Osteoblast (primary cell): ENCODE results near the gene CD70. TPM values are rescaled to one million over a fixed set of nuclear protein-coding genes. Genes with fewer than 3 reads are reported as not detected.
A peak's percentile ranks its signal among the peaks of the same experiment; 100 is the strongest.
"Not testable (repeated sequence)": the region's sequence is repeated elsewhere in the genome, so short reads cannot be mapped to it uniquely, and the experiment has no call there.

ENCODE experiments used
- DNase-seq: peaks from one replicate; pipeline ENCODE4 v3.0.0; 2011; ENCODE audit warnings: low spot score, mixed read lengths; ENCODE audit not compliant: insufficient read length; ENCODE audit errors: missing footprints
- H2AFZ ChIP-seq: 2 replicates; pipeline ENCODE4 v1.6.0; 2011; ENCODE audit warnings: mild to moderate bottlenecking, low read length
- H3K27ac ChIP-seq: 2 replicates; pipeline ENCODE4 v1.5.1; 2011; ENCODE audit warnings: mild to moderate bottlenecking, low read depth, low read length, moderate library complexity
- H3K27me3 ChIP-seq: 2 replicates; pipeline ENCODE4 v1.6.0; 2012; ENCODE audit warnings: mild to moderate bottlenecking, control low read depth, inconsistent platforms, low read length, moderate library complexity; ENCODE audit not compliant: insufficient read depth
- H3K36me3 ChIP-seq: 2 replicates; pipeline ENCODE4 v1.5.1; 2011; ENCODE audit warnings: mild to moderate bottlenecking, low read length, control low read depth, moderate library complexity; ENCODE audit not compliant: insufficient read depth
- H3K4me1 ChIP-seq: 2 replicates; pipeline ENCODE4 v1.5.1; 2011; ENCODE audit warnings: mild to moderate bottlenecking, low read length, control low read depth, moderate library complexity; ENCODE audit not compliant: insufficient read depth
- H3K4me2 ChIP-seq: 2 replicates; pipeline ENCODE4 v1.6.0; 2011; ENCODE audit warnings: mild to moderate bottlenecking, low read length; ENCODE audit not compliant: insufficient read depth
- H3K4me3 ChIP-seq: fragments of 200-600 bp; sonication (generic); 3 replicates; pipeline ENCODE4 v1.5.1; 2012; ENCODE audit warnings: mild to moderate bottlenecking, low read length, inconsistent platforms; ENCODE audit not compliant: insufficient read depth
- H3K79me2 ChIP-seq: 2 replicates; pipeline ENCODE4 v1.6.0; 2012; ENCODE audit warnings: mild to moderate bottlenecking, low read length, control low read depth, inconsistent platforms; ENCODE audit not compliant: insufficient read depth
- H3K9me3 ChIP-seq: 2 replicates; pipeline ENCODE4 v1.5.1; 2011; ENCODE audit warnings: low read depth, low read length, control low read depth
- H4K20me1 ChIP-seq: 2 replicates; pipeline ENCODE4 v1.6.0; 2012; ENCODE audit warnings: mild to moderate bottlenecking, low read length, control low read depth; ENCODE audit not compliant: insufficient read depth
- total RNA-seq: library from RNA; depleted of rRNA; stranded (reverse); fragments of >200 nt; gene quantifications from 2 replicates; pipeline ENCODE4 v1.2.3, GENCODE V29; 2012
- TF ChIP-seq, protein P1 (sequence below): IDR thresholded peaks from 2 replicates; pipeline ENCODE4 v1.5.1; 2011; ENCODE audit warnings: mild to moderate bottlenecking, low read depth, low read length, moderate library complexity; ENCODE audit errors: extremely low read depth

The CD70 gene
- total RNA-seq, 1 donor = not detected

DNA sequence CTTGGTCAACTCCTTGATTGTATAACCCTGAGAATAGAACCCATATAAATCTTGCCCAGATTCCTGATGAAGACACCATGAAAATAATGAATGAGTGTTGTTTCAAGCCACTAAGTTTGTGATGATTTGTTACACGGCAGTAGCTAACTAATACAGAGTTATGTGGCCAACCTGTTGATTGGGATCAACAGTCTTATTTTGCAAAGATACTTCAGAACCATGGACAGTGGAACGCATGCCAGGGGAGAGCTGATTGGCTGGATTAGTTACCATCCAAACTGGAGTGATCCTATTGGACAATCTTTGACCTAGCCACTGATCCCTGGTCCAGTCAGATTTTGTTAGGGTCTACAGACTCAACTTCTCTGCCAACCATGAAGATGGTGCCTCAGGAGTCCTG lies 26.6 kb downstream of the CD70 start:
- Histone ChIP-seq H3K4me3 (no peak overlapping the region), H3K27ac (no peak overlapping the region), H3K4me2 (no peak overlapping the region), H4K20me1 (no peaks in the 10 kb centered on the region), H3K79me2 (no peaks in the 10 kb centered on the region), H3K27me3 (peaks cover 10% of the 10 kb centered on the region), H3K4me1 (no peaks in the 10 kb centered on the region), H2AFZ (no peak overlapping the region), H3K36me3 (no peaks in the 10 kb centered on the region), H3K9me3 (no peaks in the 10 kb centered on the region)
- DNase-seq = peak; percentile 85
- TF ChIP-seq, protein P1, sequence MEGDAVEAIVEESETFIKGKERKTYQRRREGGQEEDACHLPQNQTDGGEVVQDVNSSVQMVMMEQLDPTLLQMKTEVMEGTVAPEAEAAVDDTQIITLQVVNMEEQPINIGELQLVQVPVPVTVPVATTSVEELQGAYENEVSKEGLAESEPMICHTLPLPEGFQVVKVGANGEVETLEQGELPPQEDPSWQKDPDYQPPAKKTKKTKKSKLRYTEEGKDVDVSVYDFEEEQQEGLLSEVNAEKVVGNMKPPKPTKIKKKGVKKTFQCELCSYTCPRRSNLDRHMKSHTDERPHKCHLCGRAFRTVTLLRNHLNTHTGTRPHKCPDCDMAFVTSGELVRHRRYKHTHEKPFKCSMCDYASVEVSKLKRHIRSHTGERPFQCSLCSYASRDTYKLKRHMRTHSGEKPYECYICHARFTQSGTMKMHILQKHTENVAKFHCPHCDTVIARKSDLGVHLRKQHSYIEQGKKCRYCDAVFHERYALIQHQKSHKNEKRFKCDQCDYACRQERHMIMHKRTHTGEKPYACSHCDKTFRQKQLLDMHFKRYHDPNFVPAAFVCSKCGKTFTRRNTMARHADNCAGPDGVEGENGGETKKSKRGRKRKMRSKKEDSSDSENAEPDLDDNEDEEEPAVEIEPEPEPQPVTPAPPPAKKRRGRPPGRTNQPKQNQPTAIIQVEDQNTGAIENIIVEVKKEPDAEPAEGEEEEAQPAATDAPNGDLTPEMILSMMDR = no peak

DNA sequence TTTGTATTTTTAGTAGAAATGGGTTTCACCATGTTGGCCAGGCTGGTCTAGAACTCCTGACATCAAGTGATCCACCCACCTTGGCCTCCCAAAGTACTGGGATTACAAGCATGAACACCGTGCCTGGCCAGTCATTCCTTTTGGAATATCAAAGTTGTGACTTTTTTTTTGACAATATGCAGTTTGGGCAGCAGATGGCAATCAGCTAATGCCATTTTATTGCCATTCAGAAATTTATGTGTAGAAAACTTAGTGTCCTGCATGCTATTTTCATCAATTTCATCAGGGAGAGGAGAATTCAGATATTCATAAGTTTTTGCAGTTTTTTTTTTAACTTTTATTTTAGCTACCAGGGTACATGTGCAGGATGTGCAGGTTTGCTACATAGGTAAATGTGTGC lies 28.5 kb downstream of the CD70 start:
- TF ChIP-seq, protein P1 = peak; percentile 9
- not testable (repeated sequence) for H4K20me1 ChIP-seq, H3K4me3 ChIP-seq, H3K36me3 ChIP-seq, H3K9me3 ChIP-seq, H2AFZ ChIP-seq, H3K27me3 ChIP-seq, H3K4me1 ChIP-seq, DNase-seq, H3K79me2 ChIP-seq, H3K4me2 ChIP-seq, H3K27ac ChIP-seq

DNA sequence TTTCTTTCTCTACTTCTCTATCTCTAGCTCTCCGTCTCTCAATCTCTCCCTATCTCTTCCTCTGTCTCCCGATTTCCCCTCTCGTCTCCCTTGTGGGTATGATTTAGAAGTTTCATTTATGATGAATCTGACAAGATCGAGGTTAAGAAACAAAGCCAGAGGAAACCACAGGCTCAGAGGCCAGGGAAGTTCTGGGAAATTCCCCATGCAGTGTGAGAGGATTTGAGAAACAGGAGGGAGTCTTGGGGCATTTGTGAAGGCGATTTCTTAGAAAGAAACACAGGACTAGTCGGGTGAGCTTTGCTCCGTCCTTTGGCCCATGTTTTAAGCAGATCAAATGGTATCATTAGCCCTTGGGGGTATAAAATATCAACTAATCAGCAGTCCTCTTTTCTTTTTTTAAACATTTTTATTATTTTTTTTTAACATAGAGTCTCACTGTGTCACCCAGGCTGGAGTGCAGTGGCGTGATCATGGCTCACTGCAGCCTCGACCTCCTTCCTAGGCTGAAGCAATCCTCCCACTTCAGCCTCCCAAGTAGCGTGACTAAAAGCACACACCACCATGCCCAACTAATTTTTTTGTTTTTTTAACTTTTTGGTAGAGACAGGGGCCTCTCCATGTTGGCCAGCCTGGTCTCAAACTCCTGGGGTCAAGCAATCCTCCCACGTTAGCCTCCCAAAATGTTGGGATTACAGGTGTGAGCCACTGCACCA lies 34.3 kb downstream of the CD70 start:
- Histone ChIP-seq H3K4me1 (peaks cover 9% of the 10 kb centered on the region), H3K27me3 (no peaks in the 10 kb centered on the region), H3K9me3 (no peaks in the 10 kb centered on the region), H3K4me2 (peak overlapping the region; percentile 45), H2AFZ (no peak overlapping the region), H3K4me3 (no peak overlapping the region), H3K79me2 (no peaks in the 10 kb centered on the region), H3K36me3 (no peaks in the 10 kb centered on the region), H3K27ac (no peak overlapping the region), H4K20me1 (no peaks in the 10 kb centered on the region)
- peak; percentile 71 for DNase-seq
- TF ChIP-seq, protein P1 = no peak

- H3K27ac ChIP-seq = no peak overlapping the region
- H3K4me1 ChIP-seq = peaks cover 9% of the 10 kb centered on the region
- H3K4me2 ChIP-seq = peak overlapping the region; percentile 45
- no peaks in the 10 kb centered on the region for H3K9me3 ChIP-seq
- no peaks in the 10 kb centered on the region for H3K79me2 ChIP-seq
- DNase-seq = no peak
- TF ChIP-seq, protein P1 = no peak
- H3K27me3 ChIP-seq = no peaks in the 10 kb centered on the region
- no peak overlapping the region for H3K4me3 ChIP-seq
- H3K36me3 ChIP-seq = no peaks in the 10 kb centered on the region
- no peak overlapping the region for H2AFZ ChIP-seq
- H4K20me1 ChIP-seq = no peaks in the 10 kb centered on the region
Observed at GRCh38 chr19:6556043-6556449, 34.9 kb downstream of the CD70 start.
